OCI-LY7 (cell line): Measurements from ENCODE around the gene AFDN.

Experiments
- EZH2phosphoT487 ChIP-seq: fragments of 200-600 bp; sonication (generic); IDR thresholded peaks from 2 replicates; pipeline ENCODE4 v1.6.1; 2018; ENCODE audit warnings: low read depth, borderline replicate concordance, mild to moderate bottlenecking, mixed run types, antibody characterized with exemption, low read length, moderate library complexity, mixed read lengths
- TF ChIP-seq, protein P1 (sequence below): fragments of 200-600 bp; sonication (generic); conservative IDR thresholded peaks from 2 replicates; pipeline ENCODE4 v1.5.1; 2014; ENCODE audit warnings: mild to moderate bottlenecking, antibody characterized with exemption, low read length, moderate library complexity, mixed read lengths

DNA sequence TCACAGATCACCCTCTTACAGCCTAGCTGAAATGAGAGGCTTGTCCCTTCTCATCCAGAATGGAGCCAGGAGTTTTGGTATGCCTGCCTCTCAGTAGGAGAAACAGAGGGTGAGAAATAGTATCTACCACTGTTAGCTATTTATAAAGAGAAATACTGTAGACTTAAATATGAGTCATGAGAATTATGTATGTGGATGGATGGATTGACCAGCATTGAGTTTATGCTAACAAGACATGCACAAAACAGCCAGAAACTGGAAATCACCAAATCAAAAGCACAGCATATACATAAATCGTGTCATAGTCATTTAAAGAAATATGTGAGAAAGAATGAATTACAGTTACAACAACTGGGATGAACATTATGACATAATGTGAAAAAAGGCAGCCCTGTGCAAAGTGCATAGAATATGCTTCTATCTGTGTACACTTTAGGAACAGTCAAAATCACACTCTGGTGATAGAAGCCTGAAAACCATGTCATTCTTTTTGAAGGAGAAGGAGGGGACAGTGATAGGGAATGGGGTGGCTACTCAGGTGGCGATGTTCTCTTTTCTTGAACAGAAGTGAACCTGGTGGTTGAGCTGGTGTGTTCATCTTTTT, 90.9 kb downstream of the AFDN start:
- TF ChIP-seq, protein P1, sequence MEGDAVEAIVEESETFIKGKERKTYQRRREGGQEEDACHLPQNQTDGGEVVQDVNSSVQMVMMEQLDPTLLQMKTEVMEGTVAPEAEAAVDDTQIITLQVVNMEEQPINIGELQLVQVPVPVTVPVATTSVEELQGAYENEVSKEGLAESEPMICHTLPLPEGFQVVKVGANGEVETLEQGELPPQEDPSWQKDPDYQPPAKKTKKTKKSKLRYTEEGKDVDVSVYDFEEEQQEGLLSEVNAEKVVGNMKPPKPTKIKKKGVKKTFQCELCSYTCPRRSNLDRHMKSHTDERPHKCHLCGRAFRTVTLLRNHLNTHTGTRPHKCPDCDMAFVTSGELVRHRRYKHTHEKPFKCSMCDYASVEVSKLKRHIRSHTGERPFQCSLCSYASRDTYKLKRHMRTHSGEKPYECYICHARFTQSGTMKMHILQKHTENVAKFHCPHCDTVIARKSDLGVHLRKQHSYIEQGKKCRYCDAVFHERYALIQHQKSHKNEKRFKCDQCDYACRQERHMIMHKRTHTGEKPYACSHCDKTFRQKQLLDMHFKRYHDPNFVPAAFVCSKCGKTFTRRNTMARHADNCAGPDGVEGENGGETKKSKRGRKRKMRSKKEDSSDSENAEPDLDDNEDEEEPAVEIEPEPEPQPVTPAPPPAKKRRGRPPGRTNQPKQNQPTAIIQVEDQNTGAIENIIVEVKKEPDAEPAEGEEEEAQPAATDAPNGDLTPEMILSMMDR = no peak
- no peak for TF ChIP-seq EZH2phosphoT487
